ENCODE results near the gene NEU3.
"Not testable (repeated sequence)": the region's sequence is repeated elsewhere in the genome, so short reads cannot be mapped to it uniquely, and the experiment has no call there.

The NEU3 gene

DNA sequence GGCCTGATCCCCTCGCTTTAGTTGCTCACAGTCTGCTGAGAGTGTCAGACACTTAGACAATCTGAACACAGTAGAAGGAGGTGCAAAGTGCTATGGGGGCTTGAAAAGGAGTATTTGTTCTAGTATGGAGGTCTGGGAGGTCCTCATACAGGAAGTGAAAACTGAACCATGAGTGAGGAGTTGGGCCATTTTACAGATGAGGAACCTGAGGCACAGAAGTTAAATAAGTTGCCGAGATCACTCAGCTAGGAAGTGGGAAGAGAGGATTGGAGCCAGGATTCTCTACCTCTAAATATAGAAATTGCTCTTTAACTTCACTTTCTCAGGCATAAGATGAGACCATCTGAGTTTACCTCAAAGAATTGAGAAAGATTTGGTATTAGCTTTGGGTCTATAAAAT is 4.0 kb upstream of the NEU3 start:
- DNase-seq, result no peak

DNA sequence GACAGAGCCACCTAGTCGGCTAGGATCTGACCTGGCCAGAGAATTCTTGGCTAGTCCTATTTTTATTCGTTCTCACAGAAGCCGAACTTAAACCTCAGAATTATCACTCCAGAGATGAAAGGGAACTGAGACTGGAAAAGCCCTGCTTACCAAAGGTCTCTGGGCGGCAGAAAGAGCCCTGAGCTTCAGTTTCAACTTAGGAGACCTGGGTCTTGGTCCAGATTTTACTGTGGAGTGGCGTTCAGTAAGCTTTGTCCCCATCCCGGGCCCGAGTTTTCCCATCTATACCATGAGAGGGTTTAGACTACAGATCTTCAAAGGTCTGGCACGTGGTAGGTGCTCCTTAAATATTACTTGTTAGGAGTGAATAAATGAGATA is 516 bp downstream of the NEU3 start:
- no peak for DNase-seq

DNA sequence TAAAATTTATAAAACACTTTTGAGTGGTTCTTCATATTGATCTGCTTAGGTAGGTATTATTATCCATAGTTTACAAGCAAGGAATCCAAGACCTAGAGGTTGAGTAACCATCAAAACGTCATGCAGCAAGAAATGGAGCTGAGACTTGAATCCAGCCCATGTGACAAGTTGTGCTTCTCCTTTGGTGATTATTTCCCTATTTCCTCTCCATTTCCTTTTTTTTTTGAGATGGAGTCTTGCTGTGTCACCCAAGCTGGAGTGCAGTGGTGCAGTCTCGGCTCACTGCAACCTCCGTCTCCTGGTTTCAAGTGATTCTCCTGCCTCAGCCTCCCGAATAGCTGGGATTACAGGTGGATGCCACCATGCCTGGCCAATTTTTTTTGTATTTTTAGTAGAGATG is 1.4 kb downstream of the NEU3 start:
- DNase-seq, result not testable (repeated sequence)

DNA sequence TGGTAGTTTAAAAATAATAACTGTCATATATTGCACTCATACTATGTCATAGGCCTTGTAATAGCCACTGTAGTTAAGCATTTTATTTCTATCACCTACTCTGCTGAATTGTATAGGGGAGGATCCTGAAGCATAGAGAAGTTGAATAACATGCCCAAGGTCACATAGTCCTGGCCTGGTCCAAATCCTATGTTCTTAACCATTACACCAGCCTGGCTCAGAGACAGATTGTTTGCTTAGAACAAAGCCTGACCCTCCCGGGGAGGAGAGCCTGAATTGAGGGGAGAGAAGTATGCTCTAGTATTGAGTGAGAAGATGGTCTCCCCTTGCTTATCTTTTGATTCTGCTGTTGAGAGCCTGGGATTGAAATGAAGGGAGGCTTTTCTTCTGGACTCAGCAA is 2.2 kb downstream of the NEU3 start:
- DNase-seq, result no peak

DNA sequence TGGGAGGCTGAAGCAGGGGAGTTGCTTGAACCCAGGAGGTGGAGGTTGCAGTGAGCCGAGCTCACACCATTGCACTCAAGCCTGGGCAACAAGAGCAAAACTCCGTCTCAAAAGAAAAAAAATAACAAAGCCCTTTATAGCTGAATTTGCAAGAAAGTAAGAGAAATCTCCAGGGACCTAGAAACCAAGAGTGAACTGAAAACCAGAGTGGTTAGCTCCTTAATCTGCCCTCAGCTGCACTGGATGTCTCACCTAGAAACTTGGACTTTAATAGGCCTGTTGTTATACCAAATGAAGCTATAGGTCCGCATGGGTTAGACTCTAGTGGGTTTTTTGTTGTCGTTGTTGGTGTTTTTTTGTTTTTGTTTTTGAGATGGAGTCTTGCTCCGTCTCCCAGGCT is 4.1 kb downstream of the NEU3 start:
- no peak for DNase-seq

DNA sequence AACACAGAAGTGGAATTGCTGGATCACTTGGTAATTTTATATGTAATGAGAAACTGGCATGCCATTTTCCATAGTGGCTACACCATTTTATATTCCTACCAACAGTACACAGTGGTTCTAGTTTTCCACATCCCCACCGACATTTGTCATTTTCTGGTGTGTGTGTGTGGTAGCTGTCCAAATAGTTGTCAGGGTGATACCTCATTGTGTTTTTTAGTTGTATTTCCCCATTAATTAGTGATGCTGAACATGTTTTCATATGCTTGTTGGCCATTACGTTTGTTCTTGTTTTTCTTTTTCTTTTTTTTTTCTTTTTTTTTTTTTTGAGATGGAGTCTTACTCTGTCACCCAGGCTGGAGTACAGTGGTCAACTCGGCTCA is 12.2 kb downstream of the NEU3 start:
- no peak for DNase-seq

DNA sequence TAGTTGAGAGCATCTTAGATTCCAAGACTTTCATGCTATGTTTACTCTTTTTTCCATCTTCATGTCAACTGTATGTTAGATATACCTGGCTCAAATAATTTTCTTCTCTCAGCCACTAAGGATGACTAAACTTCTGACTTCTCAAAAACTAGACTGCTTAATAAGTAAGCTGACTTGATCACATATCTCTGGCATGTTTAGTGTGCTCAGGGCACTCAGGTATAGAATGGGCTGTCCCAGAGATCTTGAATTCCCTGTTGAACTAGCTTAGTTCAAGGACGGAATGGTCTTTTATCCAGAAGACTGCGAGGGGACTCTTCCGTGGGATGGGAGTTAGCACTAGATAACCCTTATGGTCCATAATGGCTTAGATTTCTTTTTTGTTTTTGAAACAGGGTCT is 13.0 kb downstream of the NEU3 start:
- no peak for DNase-seq

DNA sequence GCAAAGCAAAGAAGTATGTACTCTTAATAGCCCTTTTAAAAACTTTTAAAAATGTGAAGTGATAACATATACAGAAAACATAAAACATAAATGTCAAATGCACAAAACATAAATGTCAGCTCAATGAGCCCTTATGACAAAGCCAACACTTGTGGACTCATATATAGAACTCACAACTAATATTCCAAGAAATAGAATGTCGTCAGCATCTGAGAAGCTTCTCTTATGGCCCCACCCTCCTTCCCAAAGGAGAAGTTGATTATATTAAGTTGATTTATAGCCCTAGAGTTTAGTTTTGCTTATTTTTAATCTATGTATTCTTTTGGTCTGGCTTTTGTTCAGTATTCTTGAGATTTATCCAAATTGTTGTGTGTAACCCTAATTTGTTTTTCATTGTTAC is 13.8 kb downstream of the NEU3 start:
- no peak for DNase-seq

DNA sequence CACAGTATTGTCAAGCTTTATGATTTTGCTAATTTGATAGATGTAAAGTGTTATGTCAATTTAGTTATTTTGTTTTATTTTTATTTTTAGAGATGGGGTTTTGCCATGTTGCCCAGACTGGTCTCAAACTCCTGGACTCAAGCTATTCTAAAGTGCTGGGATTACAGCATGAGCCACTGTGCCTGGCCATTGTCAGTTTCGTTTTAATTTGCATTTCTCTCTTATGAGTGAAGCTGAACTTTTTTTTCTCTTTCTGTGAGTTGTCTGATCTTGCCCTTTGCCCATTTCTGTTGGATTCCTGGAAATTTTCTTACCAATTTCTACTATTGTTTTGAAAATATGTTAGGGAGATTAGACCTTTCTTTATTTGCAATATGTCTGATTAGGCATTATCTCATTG is 15.5 kb downstream of the NEU3 start:
- peak; percentile 19 for DNase-seq

DNA sequence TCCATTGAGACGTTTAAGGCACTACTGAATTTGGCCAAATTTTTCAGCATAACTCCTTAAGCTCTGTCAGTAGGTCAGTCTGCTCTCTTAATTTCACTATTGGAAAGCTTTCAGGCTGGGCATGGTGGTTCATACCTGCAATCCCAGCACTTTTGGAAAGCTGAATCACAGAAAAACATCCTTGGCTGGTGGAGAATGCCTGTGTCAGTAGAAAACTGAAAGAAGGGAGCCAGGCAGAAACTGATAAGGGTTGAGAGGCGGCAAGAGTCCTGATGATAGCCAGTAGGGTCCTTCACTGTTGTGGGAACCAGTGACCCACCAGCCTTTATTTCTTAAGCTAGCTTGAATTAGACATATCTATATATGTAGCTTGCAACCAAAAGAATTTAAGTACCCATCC is 22.6 kb downstream of the NEU3 start:
- no peak for DNase-seq

DNA sequence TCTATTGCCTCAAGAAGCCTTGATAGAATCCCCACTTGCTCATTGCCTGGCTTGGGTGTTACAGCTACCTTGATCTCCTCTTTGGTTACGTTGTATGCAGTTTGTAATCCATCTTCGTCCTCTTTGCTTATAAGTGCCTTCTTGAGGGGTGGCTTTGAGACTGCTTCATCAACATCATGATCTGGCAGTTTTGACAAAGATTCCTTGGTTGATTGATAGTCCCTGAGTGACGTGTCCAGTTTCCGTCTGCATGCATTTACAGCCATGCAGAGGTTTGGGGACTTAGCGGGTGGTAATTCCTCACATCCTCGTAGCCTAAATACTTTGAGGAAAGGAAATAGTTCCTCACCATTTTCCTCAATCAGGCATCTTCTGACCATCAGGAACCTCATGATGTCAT is 23.1 kb downstream of the NEU3 start:
- DNase-seq, result no peak

DNA sequence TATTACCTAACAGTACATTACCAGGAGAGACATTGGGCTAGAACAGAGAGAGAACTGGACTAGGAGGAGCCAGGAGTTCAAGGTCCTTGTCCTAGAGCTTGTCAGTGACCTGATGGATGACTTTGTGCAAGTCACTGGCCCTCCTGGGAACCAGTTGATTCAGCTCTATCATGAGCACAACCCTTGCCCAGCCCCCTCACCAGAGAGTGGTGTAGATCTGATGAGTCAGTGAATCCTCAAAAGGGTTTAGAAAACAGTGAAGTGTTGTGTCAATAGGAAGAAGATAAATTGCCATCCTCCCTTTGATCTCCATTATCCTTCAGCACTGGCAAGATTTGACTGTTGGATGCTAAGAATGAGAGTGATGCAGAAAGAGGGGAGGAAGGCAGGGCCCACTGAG is 24.3 kb downstream of the NEU3 start:
- peak; percentile 18 for DNase-seq

DNA sequence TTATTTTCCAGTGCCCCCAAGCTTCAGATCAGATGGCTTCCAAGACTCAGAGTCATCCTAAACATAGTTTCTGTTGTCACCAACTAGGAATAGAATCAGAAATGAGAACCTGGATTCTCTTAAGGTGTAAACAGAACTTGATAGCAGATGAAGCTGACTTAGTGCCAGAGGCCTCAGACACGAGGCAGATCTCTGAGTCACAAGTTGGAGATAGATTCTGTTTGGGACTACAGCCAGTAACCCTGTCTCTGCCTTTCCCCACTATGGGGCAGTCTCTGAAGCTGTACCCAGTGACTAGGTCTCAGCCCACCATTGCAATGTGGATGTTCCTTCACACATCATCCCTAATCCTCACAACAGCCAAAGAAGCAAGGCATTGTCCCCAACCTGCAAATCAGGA is 25.4 kb downstream of the NEU3 start:
- peak; percentile 24 for DNase-seq

DNA sequence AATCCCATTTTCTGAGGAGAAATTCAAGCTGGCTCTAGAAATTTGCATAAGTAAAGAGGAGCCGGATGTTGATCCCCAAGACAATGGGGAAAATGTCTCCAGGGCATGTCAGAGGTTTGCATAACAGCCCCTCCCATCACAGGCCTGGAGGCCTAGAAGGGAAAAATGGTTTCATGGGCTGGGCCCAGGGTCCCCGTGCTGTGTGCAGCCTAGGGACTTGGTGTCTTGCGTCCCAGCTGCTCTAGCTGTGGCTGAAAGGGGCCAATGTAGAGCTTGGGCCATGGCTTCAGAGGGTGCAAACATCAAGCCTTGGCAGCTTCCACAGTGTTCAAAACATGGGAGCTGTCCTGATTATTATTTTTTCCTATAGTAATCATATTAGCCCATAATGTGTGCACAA is 30.5 kb downstream of the NEU3 start:
- DNase-seq, result not testable (repeated sequence)

DNA sequence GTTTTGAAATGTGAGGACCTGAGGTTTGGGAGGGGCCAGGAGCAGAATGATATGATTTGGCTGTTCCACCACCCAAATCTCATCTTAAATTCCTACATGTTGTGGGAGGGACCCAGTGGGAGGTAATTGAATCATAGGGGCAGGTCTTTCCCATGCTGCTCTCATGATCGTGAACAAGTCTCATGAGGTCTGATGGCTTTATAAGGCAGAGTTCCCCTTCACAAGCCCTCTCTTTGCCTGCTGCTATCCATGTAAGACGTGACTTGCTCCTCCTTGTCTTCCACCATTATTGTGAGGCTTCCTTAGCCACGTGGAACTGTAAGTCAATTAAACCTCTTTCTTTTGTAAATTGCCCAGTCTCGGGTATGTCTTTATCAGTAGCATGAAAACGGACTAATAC is 31.6 kb downstream of the NEU3 start:
- DNase-seq, result not testable (repeated sequence)

DNA sequence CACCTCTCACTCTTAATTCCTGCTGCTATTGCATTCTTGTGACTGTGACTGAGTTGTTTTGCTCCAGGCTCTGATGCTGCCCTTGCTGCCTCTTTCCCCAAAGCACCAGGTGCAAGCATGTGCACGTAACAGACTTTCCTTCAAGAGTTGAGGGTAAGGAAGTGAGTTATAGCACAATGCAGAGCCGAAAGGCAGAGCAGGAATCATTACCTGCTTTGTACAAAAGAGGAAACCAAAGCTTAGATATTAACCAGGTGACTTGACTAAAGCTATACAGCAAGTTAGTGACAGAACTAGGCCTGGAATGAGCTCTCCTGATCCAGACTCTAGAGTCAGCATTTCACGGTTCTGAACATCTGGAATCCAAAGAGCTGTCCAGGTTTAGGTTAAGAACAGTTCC is 33.6 kb downstream of the NEU3 start:
- no peak for DNase-seq

DNA sequence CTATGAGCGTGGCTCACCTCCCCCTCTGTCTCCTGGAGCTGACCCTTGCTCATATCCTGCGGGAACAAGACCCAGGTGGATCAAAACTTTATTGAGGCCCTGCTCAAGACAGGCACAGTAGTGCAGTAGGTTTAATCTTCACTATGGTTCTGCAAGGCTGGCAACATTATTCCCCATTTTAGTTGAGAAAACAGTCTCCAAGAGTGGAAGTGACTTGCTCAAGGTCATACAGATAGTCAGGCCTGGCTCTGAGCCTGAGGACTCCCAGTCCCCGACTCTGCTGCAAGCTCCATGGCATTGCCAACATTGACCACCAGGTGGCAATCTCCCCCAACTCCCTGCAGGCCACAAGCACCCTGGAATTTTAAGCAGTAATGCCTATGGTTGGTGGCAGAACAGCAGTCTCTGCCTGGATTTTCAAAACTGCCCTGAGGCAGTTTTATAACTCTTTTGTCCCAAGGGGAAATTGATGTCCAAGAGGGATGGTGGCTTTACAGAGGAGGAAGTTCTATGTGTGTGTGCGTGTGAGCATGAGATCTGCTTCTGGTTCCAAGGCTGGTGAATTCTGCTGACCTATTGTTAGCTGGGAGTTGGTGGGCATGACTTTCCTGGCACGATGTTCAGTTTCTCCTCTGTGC is 34.1 kb downstream of the NEU3 start:
- DNase-seq, result peak; percentile 86

DNA sequence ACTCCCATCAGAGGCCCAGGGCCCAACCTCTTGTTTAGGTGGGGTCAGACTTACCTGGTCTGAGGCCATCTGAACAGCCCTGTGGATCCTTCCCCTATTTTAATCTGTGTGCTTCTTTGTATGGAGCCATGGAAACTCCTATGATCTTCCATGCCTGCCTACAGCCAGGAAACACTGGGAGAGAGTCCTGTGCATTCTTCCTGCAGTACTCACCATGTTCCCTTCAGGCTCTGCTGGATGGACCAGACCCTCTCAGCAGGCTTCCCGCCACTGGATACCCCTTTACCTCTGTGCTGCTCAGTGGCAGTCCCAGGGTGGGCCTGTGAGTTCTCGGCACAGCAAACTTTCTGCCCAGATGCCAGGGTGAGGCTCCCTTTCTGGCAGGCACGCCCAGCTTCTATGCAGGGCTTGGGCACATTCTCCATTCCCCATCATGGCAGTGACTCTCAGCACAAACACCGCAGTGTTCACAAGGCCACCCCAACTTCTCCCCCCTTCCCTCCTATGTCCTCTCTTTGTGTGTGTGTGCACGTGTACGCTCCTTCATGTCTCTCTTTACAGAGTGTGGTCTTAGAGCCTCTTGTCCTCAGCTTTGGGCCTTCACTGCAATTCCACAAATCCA is 34.8 kb downstream of the NEU3 start:
- DNase-seq, result no peak

DNA sequence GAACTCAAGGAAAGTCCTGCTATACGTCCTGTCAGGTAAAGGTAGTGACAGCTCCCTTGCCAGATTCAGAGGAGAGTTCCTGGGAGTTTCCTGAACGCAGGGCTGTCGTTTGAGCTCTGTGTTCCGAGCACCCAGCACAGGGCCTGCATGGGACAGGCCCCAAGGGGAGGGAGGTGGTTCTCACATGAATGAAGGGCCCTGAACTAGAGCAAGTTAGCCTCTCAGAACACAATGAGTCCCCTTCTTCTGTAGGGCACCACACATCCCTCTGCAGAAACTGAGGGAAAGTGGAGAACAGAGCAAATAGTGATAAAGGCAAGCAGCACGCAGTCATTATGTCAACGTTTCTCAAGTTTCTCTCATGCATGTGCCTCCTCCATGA is 35.3 kb downstream of the NEU3 start:
- DNase-seq, result no peak

DNA sequence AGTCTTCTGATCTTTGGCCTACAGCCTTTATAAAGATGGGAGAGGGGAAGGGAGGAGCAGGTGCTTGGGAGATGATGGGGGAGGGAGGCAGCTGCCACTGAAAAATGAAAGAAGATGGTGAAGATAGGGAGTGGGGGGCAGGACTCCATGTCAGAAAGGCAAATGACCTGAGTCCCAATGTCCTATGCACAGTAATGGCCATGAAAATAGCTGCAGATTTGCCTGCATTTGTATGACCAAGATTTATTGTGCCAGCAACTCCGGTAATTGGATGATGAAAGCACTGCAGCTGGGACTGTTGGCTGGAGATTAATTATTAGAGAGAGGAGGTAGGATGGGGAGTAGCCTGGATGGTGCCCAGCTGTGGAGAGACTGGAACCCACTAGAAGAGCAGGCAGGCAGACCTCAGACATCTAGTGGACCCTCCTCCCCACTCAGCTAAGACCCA is 36.1 kb downstream of the NEU3 start:
- DNase-seq, result no peak

DNA sequence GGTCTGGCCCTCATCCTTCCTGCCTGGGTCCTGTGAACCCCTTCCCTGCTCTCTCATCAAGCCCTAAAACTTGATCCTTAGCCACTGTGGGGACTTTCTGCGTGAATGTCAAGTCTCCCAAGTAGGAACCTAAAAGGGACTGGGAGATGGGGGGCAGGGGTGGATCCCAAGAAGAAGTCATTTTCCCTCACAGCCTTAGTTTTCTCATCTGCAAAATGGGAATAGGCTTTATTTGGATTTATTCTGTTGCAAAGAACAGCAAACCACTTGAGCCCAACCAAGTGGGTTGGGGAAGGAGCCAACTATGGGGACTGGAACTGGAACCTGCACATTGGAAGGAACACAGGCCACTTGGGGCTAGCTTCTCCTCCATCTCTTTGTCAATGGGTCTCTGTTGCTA is 36.8 kb downstream of the NEU3 start:
- DNase-seq, result no peak

DNA sequence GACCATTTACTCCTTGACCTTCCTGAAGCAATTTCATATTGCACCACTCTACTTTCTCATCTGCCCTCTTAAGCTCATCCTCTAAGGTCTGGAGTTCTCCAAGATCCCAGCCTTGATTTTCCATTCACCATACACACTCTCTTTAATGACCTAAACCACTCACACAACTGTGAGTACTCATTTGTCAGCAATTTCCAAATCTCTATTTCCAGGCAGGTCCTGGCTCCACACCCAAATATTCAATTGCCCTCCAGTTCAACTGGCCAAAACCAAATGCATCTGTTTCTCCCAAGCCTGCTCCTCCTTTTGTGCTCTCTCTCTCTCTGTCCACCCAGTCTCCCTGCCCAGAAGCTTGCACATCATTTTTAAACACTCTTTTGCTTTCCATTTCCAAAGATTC is 39.6 kb downstream of the NEU3 start:
- DNase-seq, result no peak

DNA sequence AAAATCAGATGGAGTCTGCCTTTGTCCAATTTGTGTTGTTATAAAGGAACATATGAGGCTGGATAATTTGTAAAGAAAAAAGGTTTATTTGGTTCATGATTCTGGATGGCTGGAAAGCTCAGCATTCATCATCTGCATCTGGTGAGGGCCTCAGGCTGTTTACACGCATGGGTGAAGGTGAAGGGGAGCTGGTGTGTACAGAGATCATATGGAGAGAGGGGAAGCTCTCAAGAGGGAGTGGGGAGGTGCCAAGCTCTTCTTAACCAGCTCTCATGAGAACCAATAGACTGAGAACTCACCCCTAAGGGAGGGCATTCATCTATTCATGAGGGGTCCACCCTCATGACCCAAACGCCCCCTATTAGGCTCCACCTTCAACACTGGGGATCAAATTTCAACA is 40.0 kb downstream of the NEU3 start:
- DNase-seq, result no peak

DNA sequence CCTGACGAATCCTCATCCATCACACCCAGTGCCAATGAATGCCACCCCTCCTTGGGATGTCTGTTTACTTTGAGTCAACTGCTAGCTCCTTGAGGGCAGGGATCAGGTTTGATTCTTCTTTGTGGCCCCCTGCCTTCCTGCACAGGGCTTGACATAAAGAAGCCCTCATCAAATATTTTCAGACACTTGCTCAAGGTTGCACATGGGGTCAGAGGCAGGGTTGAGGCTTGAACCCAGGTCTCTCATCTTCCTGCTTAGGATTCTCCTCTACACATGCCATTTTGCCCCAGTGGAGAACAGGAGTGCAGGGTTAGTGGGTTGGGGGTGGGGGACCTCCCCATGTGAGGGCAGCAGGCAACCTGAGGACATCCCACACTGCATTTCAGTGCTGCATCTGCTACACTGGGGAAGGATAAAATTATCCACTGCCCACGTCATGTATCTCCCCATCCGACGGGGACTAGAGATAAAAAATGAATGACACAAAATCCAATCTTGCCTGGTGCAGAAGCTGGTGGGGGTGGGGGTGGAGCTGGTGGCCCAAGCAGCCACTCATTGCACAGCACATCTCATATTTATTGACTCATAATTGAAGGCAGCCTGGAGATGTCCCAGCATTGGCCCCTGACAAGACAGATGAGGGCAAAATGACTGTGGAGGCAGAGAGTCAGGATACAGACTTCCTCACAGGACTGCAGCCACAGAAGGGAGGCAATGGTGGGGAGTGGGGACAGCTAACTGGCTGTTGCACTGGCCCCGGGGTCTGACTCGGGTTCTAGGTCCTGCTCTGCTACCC is 41.3 kb downstream of the NEU3 start:
- DNase-seq, result peak; percentile 70

Data from hematopoietic multipotent progenitor cell treated with erythropoietin and hydrocortisone succinate and interleukin-3 and kit ligand, for 8 days (in vitro differentiated cells).